Tibial nerve (tissue), 4 donors: ENCODE measurements around the gene TOMM34. TPM values are rescaled to one million over a fixed set of nuclear protein-coding genes. Genes with fewer than 3 reads are reported as not detected.

Experiments
- DNase-seq, 2 donors: peaks; one replicate each; pipeline ENCODE4 v3.0.0-alpha.2; 2019; ENCODE audit warnings: low spot score in 2 of 2
- H3K27ac ChIP-seq, 4 donors: fragments of 200-600 bp; sonication (generic) in 3 of 4; one replicate each; pipeline ENCODE4 v1.5.1; 2017 to 2019; ENCODE audit warnings: mild to moderate bottlenecking in 1 of 4
- H3K27me3 ChIP-seq, 2 donors: fragments of 200-600 bp; sonication (generic) in 1 of 2; one replicate each; pipeline versions ENCODE4 v1.5.1 to v1.6.0; 2017 to 2019
- H3K36me3 ChIP-seq, 3 donors: fragments of 200-600 bp; sonication (generic); one replicate each; pipeline ENCODE4 v1.5.1; 2018 to 2019
- H3K4me1 ChIP-seq, 4 donors: fragments of 200-600 bp; sonication (generic) in 3 of 4; one replicate each; pipeline ENCODE4 v1.5.1; 2017 to 2019
- H3K4me3 ChIP-seq, 4 donors: fragments of 200-600 bp; sonication (generic) in 3 of 4; one replicate each; pipeline ENCODE4 v1.5.1; 2017 to 2019; ENCODE audit warnings: mild to moderate bottlenecking in 1 of 4, moderate library complexity in 1 of 4
- H3K9me3 ChIP-seq, 4 donors: fragments of 200-600 bp; sonication (generic) in 3 of 4; one replicate each; pipeline ENCODE4 v1.5.1; 2017 to 2019
- CTCF ChIP-seq, 5 experiments: fragments of 200-600 bp in 3 of 5; fragments of 450-650 bp in 2 of 5; sonication (generic) in 3 of 5; IDR thresholded peaks; one replicate each; pipeline ENCODE4 v1.5.1; 2016 to 2019; ENCODE audit warnings: antibody characterized with exemption in 5 of 5, mild to moderate bottlenecking in 3 of 5, moderate library complexity in 2 of 5
- EP300 ChIP-seq, 2 donors: sonication (generic); formaldehyde crosslinking; IDR thresholded peaks; one replicate each; pipeline ENCODE4 v1.6.1; 2017; ENCODE audit warnings: antibody characterized with exemption in 2 of 2, mild to moderate bottlenecking in 1 of 2
- POLR2A ChIP-seq, 2 donors: fragments of 450-650 bp; IDR thresholded peaks; one replicate each; pipeline ENCODE4 v1.6.1; 2017; ENCODE audit warnings: antibody characterized with exemption in 2 of 2, mild to moderate bottlenecking in 2 of 2, moderate library complexity in 2 of 2
- WGBS, 2 donors: methylation state at CpG; one replicate each; pipeline ENCODE4 v1.1.5; 2018; 5-methylcytosine and 5-hydroxymethylcytosine counted together
- total RNA-seq, 4 donors: library from RNA; depleted of rRNA; stranded (reverse); fragments of >200 nt; gene quantifications; one replicate each; pipeline ENCODE4 v1.1.0, GENCODE V29; 2016

The TOMM34 gene
- total RNA-seq, 4 donors from 2014 or later = 5.9 to 18.0 (median 13.9) TPM

GRCh38 chr20:44931911-44932310 is 28.3 kb downstream of the TOMM34 start:
- no peak overlapping the region for H3K27ac ChIP-seq
- no peak for TF ChIP-seq POLR2A (IDR thresholded peaks at IDR 0.05)
- TF ChIP-seq CTCF (IDR thresholded peaks at IDR 0.05) = no peak
- TF ChIP-seq EP300 (IDR thresholded peaks at IDR 0.05) = no peak
- no peak overlapping the region for H3K4me3 ChIP-seq
- no peak for DNase-seq
- no peaks in the 10 kb centered on the region for H3K4me1 ChIP-seq
- H3K27me3 ChIP-seq = no peaks in the 10 kb centered on the region
- peaks cover 0 to 50% (median 0%) of the 10 kb centered on the region in 3 donors for H3K36me3 ChIP-seq
- 82% methylated on average over 3 of the region's 3 CpGs for WGBS, 2 donors
- no peaks in the 10 kb centered on the region for H3K9me3 ChIP-seq

- no peak for DNase-seq
- 91 to 95% methylated on average over 18 of the region's 18 CpGs for WGBS, 2 donors
- Histone ChIP-seq H3K4me3 (no peak overlapping the region), H3K9me3 (no peaks in the 10 kb centered on the region), H3K4me1 (no peaks in the 10 kb centered on the region), H3K27me3 (no peaks in the 10 kb centered on the region), H3K36me3 (peaks cover 0 to 44% (median 0%) of the 10 kb centered on the region in 3 donors), H3K27ac (no peak overlapping the region)
- TF ChIP-seq EP300 (IDR thresholded peaks at IDR 0.05) (no peak), POLR2A (IDR thresholded peaks at IDR 0.05) (no peak), CTCF (IDR thresholded peaks at IDR 0.05) (no peak)
These were observed 29.6 kb downstream of the TOMM34 start for GRCh38 chr20:44930517-44931168.

GRCh38 chr20:44928595-44928994 is 31.6 kb downstream of the TOMM34 start:
- no peak overlapping the region for H3K27ac ChIP-seq
- no peak overlapping the region for H3K4me3 ChIP-seq
- TF ChIP-seq CTCF (IDR thresholded peaks at IDR 0.05) (no peak), POLR2A (IDR thresholded peaks at IDR 0.05) (no peak), EP300 (IDR thresholded peaks at IDR 0.05) (no peak)
- no peaks in the 10 kb centered on the region for H3K9me3 ChIP-seq
- 69 to 81% methylated on average over 3 of the region's 3 CpGs for WGBS, 2 donors
- H3K4me1 ChIP-seq = no peaks in the 10 kb centered on the region
- DNase-seq = no peak
- H3K36me3 ChIP-seq = peaks cover 0 to 50% (median 0%) of the 10 kb centered on the region in 3 donors
- H3K27me3 ChIP-seq = no peaks in the 10 kb centered on the region

GRCh38 chr20:44924541-44924940 is 35.7 kb downstream of the TOMM34 start:
- 80 to 84% methylated on average over 4 of the region's 4 CpGs for WGBS, 2 donors
- Histone ChIP-seq H3K4me1 (no peaks in the 10 kb centered on the region), H3K4me3 (no peak overlapping the region), H3K9me3 (no peaks in the 10 kb centered on the region), H3K27me3 (no peaks in the 10 kb centered on the region), H3K27ac (no peak overlapping the region), H3K36me3 (peaks cover 0 to 35% (median 0%) of the 10 kb centered on the region in 3 donors)
- DNase-seq = no peak
- no peak for TF ChIP-seq CTCF (IDR thresholded peaks at IDR 0.05)
- no peak for TF ChIP-seq EP300 (IDR thresholded peaks at IDR 0.05)

- H3K4me3 ChIP-seq = no peak overlapping the region
- no peak for DNase-seq
- H3K4me1 ChIP-seq = no peaks in the 10 kb centered on the region
- H3K27me3 ChIP-seq = no peaks in the 10 kb centered on the region
- no peak overlapping the region for H3K27ac ChIP-seq
- H3K36me3 ChIP-seq = peaks cover 0 to 58% (median 0%) of the 10 kb centered on the region in 3 donors
- TF ChIP-seq POLR2A (IDR thresholded peaks at IDR 0.05) (no peak), EP300 (IDR thresholded peaks at IDR 0.05) (no peak), CTCF (IDR thresholded peaks at IDR 0.05) (no peak)
- 98 to 99% methylated on average over 13 to 14 of the region's 14 CpGs for WGBS, 2 donors
- no peaks in the 10 kb centered on the region for H3K9me3 ChIP-seq
These were observed 38.8 kb downstream of the TOMM34 start for GRCh38 chr20:44921447-44921846.
